Measurements from ENCODE around the gene BCAP31.

DNA sequence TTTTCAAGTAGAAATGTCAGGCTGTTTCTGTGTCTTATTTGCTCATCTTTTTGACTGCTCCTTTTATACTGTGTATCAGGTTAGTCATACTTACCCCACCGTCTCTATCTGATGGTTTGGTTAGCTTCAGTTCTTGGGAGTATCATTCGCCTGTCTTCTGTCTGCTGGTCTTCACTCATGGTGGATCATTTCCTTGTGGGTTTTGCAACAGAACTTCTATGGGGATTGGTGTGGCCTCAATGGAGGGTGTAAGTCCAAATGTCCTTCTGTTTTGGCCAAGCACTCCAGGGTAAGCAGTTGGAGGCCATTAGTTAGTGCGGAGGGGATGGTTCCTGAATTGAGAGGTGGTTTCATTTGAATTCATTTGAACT is 7.6 kb upstream of the BCAP31 start:
- no peak for TF ChIP-seq YY1 (IDR thresholded peaks at IDR 0.05; ENCODE audit: insufficient read depth, insufficient read length)
- no peak for TF ChIP-seq SUZ12 (IDR thresholded peaks at IDR 0.05; ENCODE audit: extremely low read depth, insufficient read depth, insufficient read length)
- no peak for TF ChIP-seq ZNF274 (IDR thresholded peaks at IDR 0.05; ENCODE audit: low read depth, low read length)
